Tibial artery (tissue), 4 donors: ENCODE measurements around the gene ZSWIM7.
"Not testable (repeated sequence)": the region's sequence is repeated elsewhere in the genome, so short reads cannot be mapped to it uniquely, and the experiment has no call there.

Experiments
- DNase-seq, 2 donors: peaks; one replicate each; pipeline ENCODE4 v3.0.0-alpha.2; 2019
- H3K27ac ChIP-seq, 2 donors: fragments of 200-600 bp; sonication (generic) in 1 of 2; 1 replicate in 1 of 2; 2 replicates in 1 of 2; pipeline ENCODE4 v1.5.1; 2018 to 2019; ENCODE audit warnings: mild to moderate bottlenecking in 1 of 2
- H3K27me3 ChIP-seq, 2 donors: fragments of 200-600 bp; sonication (generic) in 1 of 2; one replicate each; pipeline versions ENCODE4 v1.5.1 to v1.6.0; 2016 to 2019
- H3K36me3 ChIP-seq, 3 donors: fragments of 200-600 bp; sonication (generic) in 2 of 3; one replicate each; pipeline ENCODE4 v1.5.1; 2016 to 2019; ENCODE audit warnings: mild to moderate bottlenecking in 2 of 3
- H3K4me1 ChIP-seq, 4 donors: fragments of 200-600 bp; sonication (generic) in 2 of 4; 1 replicate in 3 of 4; 2 replicates in 1 of 4; pipeline ENCODE4 v1.5.1; 2016 to 2019
- H3K4me3 ChIP-seq, 2 donors: fragments of 200-600 bp; sonication (generic) in 1 of 2; 1 replicate in 1 of 2; 2 replicates in 1 of 2; pipeline ENCODE4 v1.5.1; 2018 to 2019; ENCODE audit warnings: mild to moderate bottlenecking in 2 of 2
- H3K9me3 ChIP-seq, 3 donors: fragments of 200-600 bp; sonication (generic) in 1 of 3; one replicate each; pipeline ENCODE4 v1.5.1; 2016 to 2019
- intact Hi-C: fragments of 100-400 bp; cut with DNase I; formaldehyde crosslinking; loops from one replicate; pipeline ENCODE4 v1.15.0; 2023; ENCODE audit warnings: low total_unique reads
- TF ChIP-seq, protein P1 (sequence below), 2 experiments: fragments of 200-600 bp in 1 of 2; fragments of 450-650 bp in 1 of 2; IDR thresholded peaks; one replicate each; pipeline ENCODE4 v1.5.1; 2017 to 2019; ENCODE audit warnings: antibody characterized with exemption in 2 of 2, mild to moderate bottlenecking in 1 of 2, moderate library complexity in 1 of 2

ZSWIM7 gene

GRCh38 chr17:15996322-15996721 is 3.2 kb downstream of the ZSWIM7 start:
- peaks cover 8 to 30% (median 10%) of the 10 kb centered on the region in 3 donors for H3K36me3 ChIP-seq
- H3K27me3 ChIP-seq, result no peaks in the 10 kb centered on the region
- H3K27ac ChIP-seq, result no peak overlapping the region
- intact Hi-C loops, result loop anchor here (5.0 kb wide), 1 partner anchor 734 kb away; no protein-coding TSS in a partner anchor
- TF ChIP-seq, protein P1, sequence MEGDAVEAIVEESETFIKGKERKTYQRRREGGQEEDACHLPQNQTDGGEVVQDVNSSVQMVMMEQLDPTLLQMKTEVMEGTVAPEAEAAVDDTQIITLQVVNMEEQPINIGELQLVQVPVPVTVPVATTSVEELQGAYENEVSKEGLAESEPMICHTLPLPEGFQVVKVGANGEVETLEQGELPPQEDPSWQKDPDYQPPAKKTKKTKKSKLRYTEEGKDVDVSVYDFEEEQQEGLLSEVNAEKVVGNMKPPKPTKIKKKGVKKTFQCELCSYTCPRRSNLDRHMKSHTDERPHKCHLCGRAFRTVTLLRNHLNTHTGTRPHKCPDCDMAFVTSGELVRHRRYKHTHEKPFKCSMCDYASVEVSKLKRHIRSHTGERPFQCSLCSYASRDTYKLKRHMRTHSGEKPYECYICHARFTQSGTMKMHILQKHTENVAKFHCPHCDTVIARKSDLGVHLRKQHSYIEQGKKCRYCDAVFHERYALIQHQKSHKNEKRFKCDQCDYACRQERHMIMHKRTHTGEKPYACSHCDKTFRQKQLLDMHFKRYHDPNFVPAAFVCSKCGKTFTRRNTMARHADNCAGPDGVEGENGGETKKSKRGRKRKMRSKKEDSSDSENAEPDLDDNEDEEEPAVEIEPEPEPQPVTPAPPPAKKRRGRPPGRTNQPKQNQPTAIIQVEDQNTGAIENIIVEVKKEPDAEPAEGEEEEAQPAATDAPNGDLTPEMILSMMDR (IDR thresholded peaks at IDR 0.05), result no peak
- no peak for DNase-seq
- no peaks in the 10 kb centered on the region for H3K9me3 ChIP-seq
- no peak overlapping the region for H3K4me3 ChIP-seq
- H3K4me1 ChIP-seq, result peaks cover 0 to 15% (median 11%) of the 10 kb centered on the region in 4 donors

- no peaks in the 10 kb centered on the region for H3K4me1 ChIP-seq
- intact Hi-C loops, result no loop called here
- no peak overlapping the region for H3K4me3 ChIP-seq
- peaks cover 43 to 86% (median 80%) of the 10 kb centered on the region in 3 donors for H3K36me3 ChIP-seq
- DNase-seq, result no peak
- no peaks in the 10 kb centered on the region for H3K27me3 ChIP-seq
- TF ChIP-seq, protein P1 (IDR thresholded peaks at IDR 0.05), result no peak
- no peak overlapping the region for H3K27ac ChIP-seq
- no peaks in the 10 kb centered on the region for H3K9me3 ChIP-seq
Measured at GRCh38 chr17:15981646-15982580, 17.6 kb downstream of the ZSWIM7 start.

DNA sequence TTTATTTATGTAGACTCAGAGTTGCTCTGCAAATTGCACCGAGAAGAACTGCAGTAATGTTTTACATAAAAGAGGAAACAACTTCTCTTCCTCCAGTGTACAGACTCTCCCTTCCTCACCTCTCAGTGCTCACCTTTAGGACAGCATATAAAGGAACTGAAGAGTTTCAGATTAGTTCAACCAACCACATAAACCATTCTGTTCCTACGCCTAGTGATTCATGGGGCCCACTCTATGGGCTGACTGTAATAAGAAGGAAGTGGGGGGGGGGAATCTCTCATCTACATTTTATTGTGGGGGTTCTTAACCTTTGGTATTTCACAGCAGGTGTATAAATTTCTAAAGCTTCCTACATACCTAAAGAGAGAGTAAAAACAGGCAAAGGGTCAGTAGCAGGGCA is 18.3 kb downstream of the ZSWIM7 start:
- no peaks in the 10 kb centered on the region for H3K27me3 ChIP-seq
- no peak overlapping the region for H3K27ac ChIP-seq
- H3K4me1 ChIP-seq, result no peaks in the 10 kb centered on the region
- no peak overlapping the region for H3K4me3 ChIP-seq
- no peaks in the 10 kb centered on the region for H3K9me3 ChIP-seq
- DNase-seq, result no peak
- peaks cover 43 to 86% (median 80%) of the 10 kb centered on the region in 3 donors for H3K36me3 ChIP-seq
- intact Hi-C loops, result no loop called here
- TF ChIP-seq, protein P1 (IDR thresholded peaks at IDR 0.05), result no peak

GRCh38 chr17:15979013-15979412 is 20.5 kb downstream of the ZSWIM7 start:
- DNase-seq, intact Hi-C loops, H3K4me1 ChIP-seq, H3K4me3 ChIP-seq, H3K27me3 ChIP-seq, H3K27ac ChIP-seq, H3K9me3 ChIP-seq: not testable (repeated sequence)
- peaks cover 27 to 76% (median 75%) of the 10 kb centered on the region in 3 donors for H3K36me3 ChIP-seq

DNA sequence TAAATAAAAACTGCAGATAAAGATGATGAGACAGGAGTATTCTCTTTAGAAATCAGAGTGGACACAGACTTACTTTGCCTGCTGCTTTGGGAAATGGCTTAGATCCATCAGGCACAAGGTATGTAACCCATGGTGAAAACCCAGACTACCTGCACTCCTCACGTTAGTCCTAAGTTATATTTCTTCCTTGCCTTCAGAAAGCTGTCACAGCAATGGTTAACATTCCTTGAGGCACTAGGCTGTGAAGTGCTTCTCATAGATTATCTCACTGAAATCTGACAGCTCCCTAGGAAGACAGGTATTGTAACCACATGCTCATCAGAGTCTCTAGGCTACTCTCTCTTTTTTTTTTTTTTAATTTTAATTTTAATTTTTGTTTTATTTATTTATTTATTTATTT is 20.9 kb downstream of the ZSWIM7 start:
- Histone ChIP-seq H3K27ac (no peak overlapping the region), H3K4me3 (no peak overlapping the region), H3K9me3 (no peaks in the 10 kb centered on the region), H3K4me1 (no peaks in the 10 kb centered on the region), H3K36me3 (peaks cover 27 to 72% (median 71%) of the 10 kb centered on the region in 3 donors), H3K27me3 (no peaks in the 10 kb centered on the region)
- TF ChIP-seq, protein P1 (IDR thresholded peaks at IDR 0.05), result no peak
- intact Hi-C loops, result no loop called here
- DNase-seq, result no peak

DNA sequence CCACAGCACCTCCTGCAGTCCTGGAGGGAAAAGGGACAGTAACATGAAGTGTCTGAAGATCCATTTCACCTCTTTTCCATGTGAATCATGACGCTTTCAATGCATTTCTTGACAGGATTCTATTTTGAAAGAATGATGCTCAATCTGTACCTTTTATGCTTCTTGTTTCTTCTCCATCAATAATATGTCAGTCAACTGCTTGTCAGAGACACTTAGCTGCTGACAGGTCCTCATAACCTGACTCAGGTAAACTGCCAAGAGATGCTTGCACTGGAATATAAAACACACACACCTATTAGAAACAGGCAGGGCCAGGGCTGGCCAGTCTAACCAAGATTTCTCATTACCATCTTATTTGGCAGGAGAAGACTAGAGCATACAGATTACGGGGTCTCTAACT is 21.6 kb downstream of the ZSWIM7 start:
- Histone ChIP-seq H3K36me3 (peaks cover 26 to 69% (median 66%) of the 10 kb centered on the region in 3 donors), H3K27ac (no peak overlapping the region), H3K9me3 (no peaks in the 10 kb centered on the region), H3K4me1 (no peaks in the 10 kb centered on the region), H3K4me3 (no peak overlapping the region), H3K27me3 (no peaks in the 10 kb centered on the region)
- TF ChIP-seq, protein P1 (IDR thresholded peaks at IDR 0.05), result no peak
- DNase-seq, result no peak
- intact Hi-C loops, result no loop called here
